SU-DHL-6 (cell line): Measurements from ENCODE around the gene GTF3C1.

Source experiments
- CTCF ChIP-seq: fragments of 200-600 bp; sonication (generic); IDR thresholded peaks from one replicate; pipeline ENCODE4 v1.5.1; 2017; ENCODE audit warnings: antibody characterized with exemption, mild to moderate bottlenecking, low read length, moderate library complexity; ENCODE audit not compliant: insufficient read depth, poor library complexity, severe bottlenecking
- EZH2phosphoT487 ChIP-seq: fragments of 200-600 bp; sonication (generic), shearing (Covaris generic); conservative IDR thresholded peaks from 2 replicates; pipeline ENCODE4 v1.6.1; 2018; ENCODE audit warnings: mild to moderate bottlenecking, antibody characterized with exemption, low read length, moderate library complexity, mixed read lengths

DNA sequence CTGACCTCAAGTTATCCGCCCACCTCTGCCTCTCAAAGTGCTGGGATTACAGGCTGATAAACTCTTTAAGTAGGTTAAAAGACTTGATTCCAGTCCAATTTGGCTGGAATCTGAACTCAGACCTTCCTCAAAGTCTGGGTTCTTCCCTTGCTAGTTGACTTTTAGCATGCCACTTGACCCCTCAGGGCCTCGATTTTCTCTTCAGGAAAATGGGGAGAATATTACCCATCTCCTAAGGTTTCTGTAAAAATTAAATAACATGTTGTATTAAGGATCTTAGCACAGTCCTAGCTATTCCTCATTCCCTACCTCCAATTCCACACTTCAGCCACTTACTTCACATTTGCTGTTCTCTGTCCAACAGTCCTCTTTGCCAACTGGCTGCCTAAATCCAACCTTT is 1.9 kb downstream of the GTF3C1 start:
- TF ChIP-seq CTCF = no peak
- TF ChIP-seq EZH2phosphoT487 = no peak
